RPMI8226 (cell line): Measurements from ENCODE around the gene HIPK4.
"Not testable (repeated sequence)": the region's sequence is repeated elsewhere in the genome, so short reads cannot be mapped to it uniquely, and the experiment has no call there.

Experiments used
- DNase-seq: peaks from one replicate; pipeline ENCODE4 v3.0.0-alpha.2; 2015

The HIPK4 gene

GRCh38 chr19:40335855-40336600 lies 54.0 kb downstream of the HIPK4 start:
- DNase-seq = no peak

- no peak for DNase-seq
Observed at GRCh38 chr19:40335101-40335500, 54.9 kb downstream of the HIPK4 start.

GRCh38 chr19:40333083-40333482 lies 56.9 kb downstream of the HIPK4 start:
- DNase-seq = not testable (repeated sequence)

GRCh38 chr19:40332669-40333068 lies 57.3 kb downstream of the HIPK4 start:
- no peak for DNase-seq

GRCh38 chr19:40331052-40331451 lies 58.9 kb downstream of the HIPK4 start:
- no peak for DNase-seq
